PC-9 (cell line): ENCODE results near the gene CA11. TPM values are rescaled to one million over a fixed set of nuclear protein-coding genes. Genes with fewer than 3 reads are reported as not detected.

Experiments used
- BruUV-seq: library from RNA; stranded (reverse); fragments of 400-500 nt; replicated peaks from 2 replicates; lab custom pipeline; 2021; lab: Mats Ljungman, UMichigan
- CTCF ChIA-PET: fragments of 300-600 bp; sonication (Branson Sonifier 250); formaldehyde crosslinking; loops from one replicate; lab custom pipeline; 2022; ENCODE audit warnings: antibody characterized with exemption; lab: Charles Lee
- POLR2A ChIA-PET: fragments of 300-600 bp; sonication (Branson Sonifier 250); formaldehyde crosslinking; loops from one replicate; lab custom pipeline; 2022; ENCODE audit warnings: antibody characterized with exemption; ENCODE audit not compliant: unreplicated experiment; lab: Charles Lee
- DNase-seq, 2 experiments: peaks; one replicate each; pipeline versions ENCODE4 v3.0.0 to v3.0.0-alpha.2; 2015 to 2022; ENCODE audit warnings: mixed read lengths in 1 of 2
- H2AFZ ChIP-seq: fragments of 200-600 bp; sonication (generic); 2 replicates; pipeline ENCODE4 v1.8.1; 2017; ENCODE audit warnings: antibody characterized with exemption
- H3F3A ChIP-seq: fragments of 200-600 bp; sonication (generic); 2 replicates; pipeline ENCODE4 v1.8.1; 2017; ENCODE audit warnings: antibody characterized with exemption, mild to moderate bottlenecking, low read depth; ENCODE audit not compliant: insufficient read depth
- H3K27ac ChIP-seq: fragments of 200-600 bp; sonication (generic); 2 replicates; pipeline ENCODE4 v1.6.1; 2016; ENCODE audit warnings: mixed run types
- H3K27me3 ChIP-seq: fragments of 200-600 bp; sonication (generic); 2 replicates; pipeline ENCODE4 v1.6.1; 2016; ENCODE audit warnings: low read depth, mixed run types; ENCODE audit not compliant: insufficient read depth
- H3K36me3 ChIP-seq: fragments of 200-600 bp; sonication (generic); 2 replicates; pipeline ENCODE4 v1.6.1; 2016; ENCODE audit warnings: low read depth, mixed run types
- H3K4me1 ChIP-seq: fragments of 200-600 bp; sonication (generic); replicated peaks from 2 replicates; pipeline ENCODE4 v1.6.1; 2016; ENCODE audit warnings: mixed run types; ENCODE audit not compliant: insufficient read depth
- H3K4me2 ChIP-seq: fragments of 200-600 bp; sonication (generic); 2 replicates; pipeline ENCODE4 v1.6.1; 2017; ENCODE audit warnings: mixed run types
- H3K4me3 ChIP-seq: fragments of 200-600 bp; sonication (generic); 2 replicates; pipeline ENCODE4 v1.6.1; 2016; ENCODE audit warnings: mixed run types
- H3K79me2 ChIP-seq: fragments of 200-600 bp; sonication (generic); 2 replicates; pipeline ENCODE4 v1.6.1; 2017; ENCODE audit warnings: low read depth, mixed run types
- H3K9me2 ChIP-seq: fragments of 200-600 bp; sonication (generic); 2 replicates; pipeline ENCODE4 v1.8.1; 2017; ENCODE audit warnings: mild to moderate bottlenecking; ENCODE audit not compliant: insufficient read depth
- H3K9me3 ChIP-seq: fragments of 200-600 bp; sonication (generic); 2 replicates; pipeline ENCODE4 v1.8.1; 2016; ENCODE audit warnings: low read depth; ENCODE audit not compliant: insufficient read depth
- H4K20me1 ChIP-seq: fragments of 200-600 bp; sonication (generic); 2 replicates; pipeline ENCODE4 v1.8.1; 2017; ENCODE audit not compliant: insufficient read depth
- CTCF ChIP-seq: fragments of 200-600 bp; sonication (generic); conservative IDR thresholded peaks from 2 replicates; pipeline ENCODE4 v1.6.1; 2017; ENCODE audit warnings: mixed run types, antibody characterized with exemption, mild to moderate bottlenecking, moderate library complexity
- EZH2 ChIP-seq: fragments of 200-600 bp; sonication (generic); IDR thresholded peaks from 2 replicates; pipeline ENCODE4 v1.8.0; 2017; ENCODE audit warnings: antibody characterized with exemption, low read depth
- intact Hi-C: fragments of 100-400 bp; cut with micrococcal nuclease; formaldehyde crosslinking; loops from one replicate; pipeline ENCODE4 v1.10.0; 2022; ENCODE audit not compliant: unreplicated experiment
- total RNA-seq: library from RNA; stranded (reverse); gene quantifications from 2 replicates; pipeline ENCODE4 v1.2.3, GENCODE V29; 2021

Gene CA11
- total RNA-seq, 1 experiment from 2014 or later: 11.0 TPM

DNA sequence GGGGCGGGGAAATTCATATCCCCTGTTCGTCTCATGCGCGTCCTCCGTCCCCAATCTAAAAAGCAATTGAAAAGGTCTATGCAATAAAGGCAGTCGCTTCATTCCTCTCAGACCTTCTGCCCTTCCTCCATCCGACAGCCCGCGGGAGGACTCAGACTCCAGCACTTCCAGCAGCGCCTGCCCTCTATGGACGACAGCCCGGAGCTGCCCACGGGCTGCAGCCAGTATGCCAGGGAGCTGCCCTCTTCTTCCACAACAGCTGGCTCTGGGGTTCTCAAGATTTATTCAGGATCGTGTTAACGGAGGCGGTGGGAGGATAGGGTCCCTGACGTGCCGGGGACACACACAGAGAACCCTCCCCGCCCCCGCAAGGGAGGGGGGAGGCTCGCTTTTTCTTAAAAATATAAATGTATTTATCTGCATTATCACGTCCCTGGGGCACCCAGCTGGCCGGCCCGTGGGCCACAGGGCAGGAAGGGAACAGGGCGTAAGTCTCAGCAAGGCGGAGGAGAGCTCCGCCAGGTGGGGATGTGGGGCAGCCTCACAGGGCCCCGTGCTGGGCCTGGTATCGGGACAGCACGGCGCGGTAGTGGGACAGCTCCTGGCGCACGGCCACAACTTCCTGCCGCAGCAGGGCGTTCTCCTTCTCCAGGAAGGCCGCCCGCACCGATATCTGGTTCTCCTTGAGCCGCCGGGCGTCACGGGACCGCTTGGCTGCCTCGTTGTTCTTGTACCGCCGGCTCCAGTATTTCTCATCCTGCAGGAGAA lies 15.5 kb downstream of the CA11 start:
- POLR2A ChIA-PET: interaction anchor here (0.5 kb wide), 1 partner anchor 10 kb away, joined by 9 read pairs; no protein-coding TSS in a partner anchor
- no peaks in the 10 kb centered on the region for H3K9me3 ChIP-seq
- H3K4me3 ChIP-seq: no peak overlapping the region
- no peaks in the 10 kb centered on the region; the same call in 1 of the 2 replicates for H3K36me3 ChIP-seq
- no peak overlapping the region for H2AFZ ChIP-seq
- CTCF ChIA-PET: interaction anchor here (0.7 kb wide), 1 partner anchor 11 kb away, joined by 4 read pairs; the partner anchor contains the start of genes RPL18 and SPHK2
- no peaks in the 10 kb centered on the region; the same call in 1 of the 2 replicates for H3K79me2 ChIP-seq
- BruUV-seq: no TSS peak
- no peak overlapping the region for H3K27ac ChIP-seq
- H3K4me1 ChIP-seq: peaks cover 45% of the 10 kb centered on the region
- no peak for DNase-seq
- H3K9me2 ChIP-seq: no peaks in the 10 kb centered on the region
- H4K20me1 ChIP-seq: no peaks in the 10 kb centered on the region
- H3K27me3 ChIP-seq: no peaks in the 10 kb centered on the region
- peaks cover 76% of the 10 kb centered on the region for H3F3A ChIP-seq
- H3K4me2 ChIP-seq: no peak overlapping the region
- TF ChIP-seq CTCF (no peak), EZH2 (no peak)
- intact Hi-C loops: no loop called here

GRCh38 chr19:48629599-48630295 lies 16.2 kb downstream of the CA11 start:
- peaks cover 39% of the 10 kb centered on the region for H3K4me1 ChIP-seq
- H3K9me3 ChIP-seq: no peaks in the 10 kb centered on the region
- DNase-seq: no peak
- H3K4me3 ChIP-seq: no peak overlapping the region
- intact Hi-C loops: no loop called here
- no peak for TF ChIP-seq CTCF
- no peak for TF ChIP-seq EZH2
- BruUV-seq: no TSS peak
- H3K79me2 ChIP-seq: no peaks in the 10 kb centered on the region; the same call in 1 of the 2 replicates
- no peaks in the 10 kb centered on the region for H3K9me2 ChIP-seq
- no peaks in the 10 kb centered on the region; the same call in 1 of the 2 replicates for H3K36me3 ChIP-seq
- peaks cover 77% of the 10 kb centered on the region for H3F3A ChIP-seq
- H2AFZ ChIP-seq: no peak overlapping the region
- H4K20me1 ChIP-seq: no peaks in the 10 kb centered on the region
- POLR2A ChIA-PET: interaction anchor here (0.5 kb wide), 1 partner anchor 11 kb away, joined by 9 read pairs; no protein-coding TSS in a partner anchor
- no peak overlapping the region for H3K4me2 ChIP-seq
- CTCF ChIA-PET: no interaction called here
- no peaks in the 10 kb centered on the region for H3K27me3 ChIP-seq
- H3K27ac ChIP-seq: no peak overlapping the region

DNA sequence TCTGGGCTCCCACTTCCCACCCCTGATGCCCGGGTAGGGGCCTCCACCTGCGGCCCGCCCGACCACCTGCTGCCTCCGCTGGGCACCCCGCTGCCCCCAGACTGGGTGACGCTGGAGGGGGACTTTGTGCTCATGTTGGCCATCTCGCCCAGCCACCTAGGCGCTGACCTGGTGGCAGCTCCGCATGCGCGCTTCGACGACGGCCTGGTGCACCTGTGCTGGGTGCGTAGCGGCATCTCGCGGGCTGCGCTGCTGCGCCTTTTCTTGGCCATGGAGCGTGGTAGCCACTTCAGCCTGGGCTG lies 16.7 kb downstream of the CA11 start:
- H3K27ac ChIP-seq: no peak overlapping the region
- no peaks in the 10 kb centered on the region for H3K9me2 ChIP-seq
- peaks cover 76% of the 10 kb centered on the region for H3F3A ChIP-seq
- no peaks in the 10 kb centered on the region; the same call in 1 of the 2 replicates for H3K79me2 ChIP-seq
- no peak overlapping the region for H2AFZ ChIP-seq
- ChIA-PET CTCF (no interaction called here), POLR2A (interaction anchor here (0.6 kb wide), 1 partner anchor 278 kb away, joined by 5 read pairs; no protein-coding TSS in a partner anchor)
- no peak for DNase-seq
- no peaks in the 10 kb centered on the region for H3K27me3 ChIP-seq
- H3K4me3 ChIP-seq: no peak overlapping the region
- H3K4me1 ChIP-seq: peaks cover 36% of the 10 kb centered on the region
- no peaks in the 10 kb centered on the region for H4K20me1 ChIP-seq
- no peaks in the 10 kb centered on the region for H3K9me3 ChIP-seq
- no peaks in the 10 kb centered on the region; the same call in 1 of the 2 replicates for H3K36me3 ChIP-seq
- no TSS peak for BruUV-seq
- H3K4me2 ChIP-seq: no peak overlapping the region
- intact Hi-C loops: no loop called here
- TF ChIP-seq EZH2: no peak
- TF ChIP-seq CTCF: no peak
